ENCODE results near the gene PLA2G12A. TPM values are rescaled to one million over a fixed set of nuclear protein-coding genes. Genes with fewer than 3 reads are reported as not detected.

Gene PLA2G12A
- polyA plus RNA-seq, 1 donor: 17.5 TPM

DNA sequence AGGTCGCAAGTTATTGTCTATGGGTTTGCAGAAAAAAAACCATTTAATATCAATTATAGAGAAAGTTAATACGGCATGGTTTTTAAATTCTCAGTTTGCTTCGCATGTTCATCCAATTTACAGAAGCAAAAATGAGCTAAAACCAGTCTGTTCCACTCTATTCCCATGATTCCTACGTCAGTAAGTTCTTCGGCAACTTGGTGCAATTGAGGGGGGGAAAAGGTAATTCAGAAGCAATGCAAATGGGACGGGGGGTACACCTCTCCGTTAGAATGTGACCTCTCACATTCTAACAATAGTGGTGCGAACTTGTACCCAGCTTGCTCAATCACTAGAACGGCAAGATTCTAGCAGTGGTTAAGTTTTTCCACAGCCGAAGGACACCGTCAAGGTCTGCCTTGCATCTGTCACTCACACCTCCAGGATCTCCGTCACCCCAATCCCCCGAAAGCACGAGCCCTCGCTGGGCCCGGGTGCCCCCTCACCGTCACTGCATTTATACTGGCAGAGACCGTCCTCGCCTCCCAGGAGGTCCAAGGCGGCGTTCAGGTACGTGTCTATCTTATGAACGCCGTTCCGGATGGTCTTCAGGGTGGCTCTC, 653 bp downstream of the PLA2G12A start:
- DNase-seq (ENCODE audit: low read depth): no peak

DNA sequence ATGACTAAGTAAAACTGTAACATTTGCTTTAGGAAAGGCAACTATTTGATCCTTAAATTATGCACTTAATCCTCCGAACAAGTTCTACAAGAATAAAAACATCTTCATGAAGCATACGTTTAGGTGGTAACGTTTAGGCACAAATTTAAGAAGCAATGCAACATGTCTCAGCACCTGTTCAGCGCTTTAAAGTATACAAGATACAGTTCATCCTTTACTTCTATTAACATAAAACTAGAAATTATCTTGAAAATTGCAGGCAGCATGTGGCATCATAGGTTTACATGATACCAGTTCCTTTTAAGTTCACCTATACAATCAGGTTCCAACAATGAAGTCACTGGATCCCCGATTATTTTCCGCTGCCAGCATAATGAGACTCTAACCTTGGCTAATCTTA, 1.5 kb downstream of the PLA2G12A start:
- no peak for DNase-seq (ENCODE audit: low read depth)

DNA sequence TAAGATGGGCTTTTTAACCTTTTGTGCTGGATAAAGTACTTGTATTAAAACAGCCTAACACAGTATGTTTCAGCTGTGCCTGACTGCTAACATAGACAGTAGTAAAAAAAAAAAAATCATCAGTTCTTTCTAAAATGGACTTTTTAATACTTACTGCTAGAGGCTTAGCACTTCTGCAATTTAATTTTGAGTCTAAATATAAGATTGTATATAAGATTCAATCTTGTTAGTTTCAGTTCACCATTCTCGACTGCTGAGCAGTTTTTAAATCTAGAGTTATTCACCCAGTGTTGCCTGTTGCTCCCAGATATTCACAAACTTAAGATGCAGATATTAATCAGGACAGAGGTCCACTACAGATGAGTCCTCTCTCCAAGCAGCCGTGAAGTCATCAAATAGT, 6.8 kb downstream of the PLA2G12A start:
- no peak for DNase-seq (ENCODE audit: low read depth)

DNA sequence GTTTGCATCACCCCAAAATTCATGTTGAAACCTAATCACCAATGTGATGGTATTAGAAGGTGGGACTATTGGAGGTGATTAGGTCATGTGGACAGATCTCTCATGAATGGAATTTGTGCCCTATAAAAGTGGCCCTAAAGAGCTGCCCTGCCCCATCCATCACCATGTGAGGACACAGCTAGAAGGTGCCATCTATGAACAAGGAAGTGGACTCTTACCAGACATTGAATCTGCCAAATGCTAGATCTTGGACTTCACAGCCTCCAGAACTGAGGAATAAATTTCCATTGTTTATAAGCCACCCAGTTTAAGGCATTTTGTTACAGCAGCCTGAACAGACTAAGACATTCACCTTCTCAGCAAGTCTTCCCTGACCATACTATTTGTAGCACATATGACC, 7.5 kb downstream of the PLA2G12A start:
- DNase-seq (ENCODE audit: low read depth): no peak

DNA sequence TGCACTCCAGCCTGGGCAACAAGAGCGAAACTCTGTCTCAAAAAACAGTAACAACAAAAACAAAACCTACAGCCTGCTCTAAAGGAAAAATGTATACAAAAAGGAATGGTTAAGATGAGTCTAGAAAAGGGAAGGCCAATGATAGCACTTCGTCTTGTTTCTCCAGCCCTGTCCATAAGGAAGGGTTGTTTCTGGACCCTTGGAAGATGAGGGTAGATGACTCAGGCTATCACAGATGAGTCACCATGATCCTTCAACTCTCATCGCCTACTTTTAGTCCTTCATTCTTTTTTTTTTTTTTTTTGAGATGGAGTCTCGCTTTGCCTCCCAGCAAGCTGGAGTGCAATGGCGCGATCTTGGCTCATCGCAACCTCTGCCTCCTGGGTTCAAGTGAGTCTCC, 8.8 kb downstream of the PLA2G12A start:
- DNase-seq (ENCODE audit: low read depth): no peak

DNA sequence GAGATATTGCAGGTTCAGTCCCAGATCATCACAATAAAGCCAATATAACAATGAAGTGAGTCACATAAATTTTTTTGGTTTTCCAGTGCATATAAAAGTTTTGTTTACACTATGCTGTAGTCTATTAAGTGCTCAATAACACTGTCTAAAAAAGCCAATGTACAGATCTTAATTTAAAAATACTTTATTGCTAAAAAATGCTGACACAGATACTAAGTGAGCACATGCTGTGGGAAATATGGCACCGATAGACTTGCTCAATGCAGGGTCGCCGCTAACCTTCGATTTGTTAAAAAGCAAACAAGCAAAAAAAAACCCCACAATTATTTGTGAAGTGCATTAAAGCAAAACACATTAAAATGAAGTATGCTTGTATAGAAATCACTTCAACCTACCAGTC, 10.3 kb downstream of the PLA2G12A start:
- DNase-seq (ENCODE audit: low read depth): no peak

DNA sequence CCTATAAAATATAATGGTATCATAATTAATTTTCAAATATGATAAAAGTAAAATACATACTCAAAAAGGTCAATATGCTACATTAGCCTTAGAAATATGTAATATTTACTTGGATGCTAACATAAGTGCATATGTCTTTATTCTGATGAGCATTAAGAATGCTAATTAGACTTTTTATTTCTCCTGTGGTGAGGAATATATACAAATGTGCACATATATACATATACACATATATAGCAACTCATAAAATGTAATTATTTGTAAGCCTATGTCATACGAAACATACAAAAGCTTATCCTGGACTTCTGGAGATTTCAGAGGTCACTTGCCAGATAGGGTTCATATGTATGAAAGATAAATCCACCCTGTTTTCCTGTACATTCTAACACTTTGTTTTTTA, 11.1 kb downstream of the PLA2G12A start:
- no peak for DNase-seq (ENCODE audit: low read depth)

DNA sequence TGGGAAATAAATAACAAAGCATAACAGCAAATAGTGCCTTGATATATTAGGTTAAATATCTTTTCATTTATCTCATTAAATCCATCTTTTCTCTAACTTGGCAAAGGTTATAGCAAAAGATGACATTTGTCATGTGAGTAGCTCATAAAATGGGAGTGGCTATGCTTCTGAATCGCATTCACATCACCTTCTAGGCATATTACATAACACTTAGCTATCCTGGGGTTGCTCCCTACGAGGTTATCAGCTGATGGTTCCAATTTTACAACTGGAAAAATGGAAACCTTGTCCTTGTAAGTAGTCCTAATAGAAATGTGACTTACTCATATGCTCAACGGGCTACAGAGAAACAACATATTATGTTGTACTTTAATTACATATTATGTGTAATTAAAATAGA, 16.4 kb downstream of the PLA2G12A start:
- DNase-seq (ENCODE audit: low read depth): no peak

DNA sequence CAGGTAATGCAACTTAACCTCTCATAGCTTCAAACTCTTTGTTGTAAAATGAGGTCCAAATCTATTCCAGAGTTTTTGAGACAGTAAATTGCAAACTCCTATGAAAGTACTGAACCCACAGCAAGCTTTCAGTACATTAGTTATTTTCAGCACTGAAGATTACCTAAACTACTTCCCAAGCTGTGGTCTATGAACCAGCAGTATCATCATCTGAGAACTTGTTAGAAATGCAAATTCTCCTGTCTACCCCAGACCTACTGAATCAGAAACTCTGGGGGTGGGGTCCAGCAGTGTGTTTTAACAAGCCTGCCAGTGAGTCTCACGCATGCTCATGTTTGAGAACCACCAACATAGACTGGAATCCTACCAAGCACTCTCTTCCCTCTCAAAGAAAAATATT, 20.9 kb downstream of the PLA2G12A start:
- DNase-seq (ENCODE audit: low read depth): no peak

DNA sequence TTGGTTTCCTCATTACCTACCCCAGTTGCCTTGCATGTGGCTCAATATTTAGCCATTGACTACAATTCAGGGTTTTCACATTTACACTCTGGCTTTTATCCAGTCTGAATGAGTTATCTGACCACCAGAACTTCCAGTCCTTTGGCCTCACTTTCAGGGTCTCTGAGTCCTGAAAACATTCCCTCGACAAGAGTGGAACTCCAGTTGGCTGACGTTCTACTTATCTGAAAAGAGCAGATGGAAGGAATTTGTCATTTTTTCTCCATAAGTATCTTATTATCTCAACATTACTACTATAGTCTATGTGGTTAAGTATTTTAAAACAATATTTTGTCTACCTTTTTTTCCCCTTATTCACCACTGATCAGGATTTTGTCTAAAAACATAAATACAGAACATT, 21.4 kb downstream of the PLA2G12A start:
- DNase-seq (ENCODE audit: low read depth): no peak

DNA sequence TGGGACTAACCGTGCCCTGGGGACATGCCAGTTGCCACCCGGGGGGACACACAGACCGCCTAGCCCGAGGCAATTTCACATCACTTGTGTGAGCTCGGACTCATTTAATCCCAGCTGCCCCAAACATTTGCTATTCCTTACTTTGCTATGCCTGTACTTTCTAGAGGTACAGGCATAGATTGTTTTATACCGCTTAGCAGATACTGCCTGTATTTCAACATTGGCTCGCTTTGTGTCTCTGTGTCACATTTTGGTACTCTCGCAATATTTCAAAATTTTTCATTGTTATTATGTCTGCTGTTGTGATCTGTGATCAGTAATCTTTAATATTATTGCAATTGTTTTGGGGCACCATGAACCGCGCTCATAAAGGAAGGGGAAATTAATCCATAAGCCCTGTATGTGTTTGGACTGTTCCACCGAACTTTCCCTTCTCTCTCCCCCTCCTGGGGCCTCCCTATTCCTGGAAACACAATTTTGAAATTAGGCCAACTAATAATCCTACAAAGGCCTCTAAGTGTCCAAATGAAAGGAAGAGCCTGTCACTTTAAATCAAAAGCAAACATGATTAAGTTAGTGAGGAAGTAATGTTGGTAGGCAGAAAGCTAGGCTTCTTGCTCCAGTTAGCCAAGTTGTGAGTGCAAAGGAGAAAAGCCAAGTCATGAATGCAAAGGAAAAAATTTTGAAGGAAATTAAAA, 26.1 kb downstream of the PLA2G12A start:
- DNase-seq (ENCODE audit: low read depth): no peak

DNA sequence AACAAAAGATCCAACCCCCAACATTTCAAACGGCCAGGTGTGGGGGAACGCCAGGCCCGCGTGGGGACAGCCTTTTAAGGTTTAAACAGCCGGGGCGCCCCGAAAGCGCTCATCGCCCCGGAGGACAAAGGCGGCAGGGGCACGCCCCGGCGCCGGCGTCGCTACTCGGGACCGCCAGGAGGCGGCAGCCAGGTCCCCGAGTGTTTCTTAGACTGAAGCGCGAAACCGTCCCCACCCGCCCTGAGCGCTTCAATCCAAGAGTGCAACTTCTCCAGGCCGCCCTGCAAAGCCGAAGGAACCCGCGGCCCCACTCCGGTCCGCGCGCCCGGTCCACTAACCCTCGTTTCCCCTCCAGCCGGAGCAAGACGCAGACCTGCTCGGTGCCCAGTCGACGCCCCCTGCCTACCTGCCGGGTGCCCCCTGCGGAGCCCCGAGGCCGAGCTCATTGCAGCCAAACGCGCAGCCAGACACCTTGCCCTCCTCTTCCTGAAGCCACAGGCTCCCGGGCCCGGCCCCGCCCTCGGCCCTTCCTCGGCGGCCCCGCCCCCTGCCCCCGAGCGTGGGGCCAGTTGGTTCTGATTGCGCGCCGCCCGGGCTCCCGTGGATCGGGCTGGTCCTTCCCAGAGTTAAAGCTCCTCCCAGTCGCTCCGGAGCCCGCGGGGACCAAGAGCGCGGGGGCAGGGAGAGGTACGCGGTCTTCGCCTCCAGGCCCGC, 26.8 kb downstream of the PLA2G12A start, which contains the start of gene CASP6:
CASP6 (minus strand) TSS at position 496 of the 714 bp plus-strand sequence; CDS start at position 446, 50 bp downstream.
- peak; percentile 40 for DNase-seq (ENCODE audit: low read depth)

DNA sequence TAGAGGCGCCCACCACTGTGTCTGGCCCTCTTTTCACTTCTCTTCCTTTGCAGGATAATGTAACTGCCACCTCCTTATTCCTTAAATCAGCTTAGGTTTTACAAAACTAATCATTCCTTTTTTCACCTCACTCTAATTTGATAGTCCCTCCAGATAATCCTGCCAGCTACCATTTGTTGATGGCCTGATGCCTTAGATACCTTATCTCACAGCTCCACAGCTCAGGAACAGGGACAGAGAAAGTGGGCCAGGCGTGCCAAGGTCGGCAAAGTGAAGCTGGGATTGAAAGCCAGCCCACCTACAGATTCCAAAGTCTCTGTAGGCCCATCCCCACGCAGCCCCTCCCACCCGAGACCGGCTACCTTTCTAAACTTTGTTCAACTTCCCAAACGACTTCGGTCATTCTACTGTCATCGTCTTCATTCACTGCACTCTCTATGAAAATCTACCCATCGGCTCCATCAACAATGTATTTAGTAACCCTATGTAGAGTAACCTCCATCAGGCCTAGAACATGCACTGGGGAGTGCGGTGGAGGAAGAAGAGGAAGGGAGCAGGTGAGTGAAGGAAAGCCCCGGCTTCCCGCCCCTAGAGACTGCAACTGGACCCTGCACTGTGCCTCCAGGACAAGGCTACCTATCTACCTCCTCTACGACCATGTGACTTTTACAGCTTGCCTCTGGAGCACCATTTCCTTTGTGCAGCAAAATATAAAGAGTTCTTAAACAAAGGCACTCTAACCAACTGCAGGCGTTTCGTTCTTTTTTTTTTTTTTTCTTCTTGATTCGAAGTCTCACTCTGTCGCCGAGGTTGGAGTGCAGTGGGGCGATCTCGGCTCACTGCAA, 28.1 kb downstream of the PLA2G12A start:
- DNase-seq (ENCODE audit: low read depth): no peak

DNA sequence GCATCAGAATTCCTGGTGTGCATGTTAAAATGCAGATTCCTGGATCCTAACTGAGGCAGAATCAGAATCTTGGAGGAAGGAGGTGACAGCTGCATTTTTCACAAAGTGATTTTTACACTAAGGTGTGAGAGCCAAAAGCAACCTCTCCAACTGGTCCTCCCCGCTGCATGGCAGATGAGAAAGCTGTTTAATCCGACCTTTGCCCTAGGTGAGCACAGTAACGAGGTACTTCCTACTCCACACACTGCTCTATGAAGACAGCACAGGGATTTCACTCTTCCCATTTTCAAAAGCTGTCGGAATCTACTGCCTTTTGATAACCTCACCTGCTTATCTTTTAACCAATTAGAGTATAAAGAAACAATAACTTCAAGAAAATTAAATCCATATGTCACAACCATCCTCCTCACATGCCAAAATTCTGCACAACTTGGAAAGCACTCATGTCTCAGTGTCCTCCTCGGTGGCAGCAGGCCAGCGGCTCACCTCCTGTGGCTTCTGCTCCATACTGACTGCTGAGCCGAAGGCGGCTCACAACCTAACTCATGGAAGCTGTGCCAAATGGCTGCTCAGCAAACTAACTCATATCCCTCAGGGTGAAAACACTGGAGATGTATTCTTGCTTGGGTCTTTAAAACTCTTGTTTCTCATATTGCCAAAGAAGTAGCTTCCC, 30.2 kb downstream of the PLA2G12A start:
- DNase-seq (ENCODE audit: low read depth): no peak

DNA sequence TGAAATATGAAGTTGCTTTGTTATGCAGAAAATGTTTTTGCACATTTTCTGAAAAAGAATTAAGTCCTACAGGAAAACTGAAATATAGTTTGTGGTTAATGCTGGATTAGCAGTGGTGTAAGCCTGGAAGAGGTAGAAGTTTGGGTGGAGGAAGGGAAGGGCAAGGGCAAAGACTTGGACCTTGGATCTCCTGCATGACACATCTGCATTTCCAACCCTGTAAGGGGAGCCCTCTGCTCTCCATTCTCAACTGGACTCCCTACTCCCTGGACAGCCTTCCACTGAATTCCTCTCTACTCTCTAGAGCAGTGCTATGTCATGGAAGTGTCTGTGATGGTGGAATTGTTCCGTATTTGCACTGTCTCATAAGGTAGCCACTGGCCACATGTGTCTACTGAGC, 31.2 kb downstream of the PLA2G12A start:
- DNase-seq (ENCODE audit: low read depth): no peak

DNA sequence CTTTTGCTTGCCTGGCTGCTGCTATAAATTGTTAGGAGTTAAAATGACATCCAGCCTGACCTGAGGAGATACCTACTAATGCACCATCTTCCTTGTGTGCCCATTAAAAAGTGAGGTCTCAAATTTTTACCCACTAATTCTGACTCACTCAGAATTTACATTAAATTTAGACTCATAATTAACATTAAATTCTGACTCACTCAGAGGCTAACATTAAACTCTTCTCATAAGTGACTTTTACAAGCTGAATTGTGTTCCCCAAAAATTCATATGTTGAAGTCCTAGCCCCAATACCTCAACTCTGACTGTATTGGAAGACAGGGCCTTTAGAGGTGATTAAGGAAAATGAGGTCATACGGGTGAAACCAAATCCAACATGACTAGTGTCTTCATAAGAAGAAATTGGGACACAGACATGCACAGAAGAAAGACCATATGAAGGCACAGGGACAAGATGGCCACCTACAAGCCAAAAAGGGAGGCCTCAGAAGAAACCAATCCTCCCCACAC, 38.4 kb downstream of the PLA2G12A start:
- no peak for DNase-seq (ENCODE audit: low read depth)

DNA sequence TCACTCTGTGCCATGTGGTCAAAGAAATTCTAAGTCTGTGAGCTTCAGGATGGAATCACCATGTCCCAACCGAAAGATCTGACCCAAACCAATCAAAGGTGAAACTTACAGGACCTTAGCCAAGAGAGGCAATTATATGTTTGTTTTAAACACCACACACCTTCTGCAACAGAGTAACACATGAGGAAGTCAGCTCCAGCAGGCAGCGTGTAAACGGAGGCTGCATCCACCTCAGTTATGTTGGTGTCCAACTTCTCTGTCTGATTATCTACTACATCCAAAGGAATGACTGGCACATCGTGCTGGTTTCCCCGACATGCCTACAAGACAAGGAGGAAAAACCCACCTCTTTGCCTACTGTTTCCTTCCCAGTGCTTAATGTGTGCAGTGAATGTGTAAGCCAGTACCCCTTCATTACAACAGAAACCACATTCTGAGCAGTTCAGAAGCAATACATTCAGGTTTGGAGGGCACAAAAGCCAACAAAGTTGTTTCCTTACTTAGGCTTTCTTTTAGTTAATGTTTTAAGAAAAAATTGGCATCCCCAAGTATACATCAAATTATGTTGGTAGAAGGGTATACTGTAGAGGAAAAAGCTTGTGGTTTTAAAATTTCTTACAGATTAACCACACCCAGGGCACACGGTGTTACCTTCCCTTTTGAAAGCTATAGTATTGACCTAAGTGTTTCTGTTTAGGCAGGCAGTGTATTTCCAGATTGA, 39.0 kb downstream of the PLA2G12A start:
- no peak for DNase-seq (ENCODE audit: low read depth)

DNA sequence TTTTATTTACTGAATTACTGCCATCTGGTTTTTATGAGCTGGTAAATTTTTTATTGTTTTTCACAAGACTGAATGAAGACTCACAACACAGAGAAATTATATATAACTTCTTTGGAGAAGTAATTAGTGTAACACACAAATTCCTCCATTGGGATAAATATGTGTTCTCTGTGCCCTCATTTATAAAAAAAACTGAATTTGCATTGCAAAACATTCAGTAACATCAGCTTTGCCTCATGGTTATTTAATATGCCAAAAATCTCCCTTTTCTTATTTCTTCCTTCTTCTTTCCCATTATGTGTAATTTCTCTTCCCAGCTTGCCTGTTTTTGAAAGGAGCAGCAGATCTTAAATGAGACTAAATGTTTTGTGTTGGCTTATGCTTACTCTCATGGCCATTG, 45.1 kb downstream of the PLA2G12A start:
- DNase-seq (ENCODE audit: low read depth): no peak

DNA sequence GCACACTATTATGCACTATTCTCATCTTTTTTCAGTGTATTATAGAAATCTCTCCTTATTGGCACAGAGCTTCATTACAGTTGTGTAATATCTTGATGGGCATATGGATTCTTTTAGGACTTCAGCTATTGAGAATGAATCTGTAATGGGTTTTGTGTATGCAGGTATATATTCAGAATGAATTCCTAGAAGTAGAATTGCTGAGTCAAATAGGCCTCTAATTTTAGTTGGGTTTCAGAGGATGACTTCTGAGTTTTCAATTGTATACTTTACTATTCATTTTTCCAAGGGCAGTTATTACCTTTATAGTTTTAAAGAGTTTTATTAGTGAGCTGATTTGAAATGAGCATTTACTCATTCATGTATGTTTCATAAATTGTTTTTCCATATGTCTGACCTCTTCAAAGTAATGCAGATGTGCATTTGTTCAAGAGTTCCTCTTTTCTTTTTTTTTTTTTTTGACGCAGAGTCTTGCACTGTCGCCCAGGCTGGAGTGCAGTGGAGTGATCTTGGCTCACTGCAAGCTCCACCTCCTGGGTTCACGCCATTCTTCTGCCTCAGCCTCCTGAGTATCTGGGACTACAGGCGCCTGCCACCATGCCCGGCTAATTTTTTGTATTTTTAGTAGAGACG, 46.1 kb downstream of the PLA2G12A start:
- no peak for DNase-seq (ENCODE audit: low read depth)

DNA sequence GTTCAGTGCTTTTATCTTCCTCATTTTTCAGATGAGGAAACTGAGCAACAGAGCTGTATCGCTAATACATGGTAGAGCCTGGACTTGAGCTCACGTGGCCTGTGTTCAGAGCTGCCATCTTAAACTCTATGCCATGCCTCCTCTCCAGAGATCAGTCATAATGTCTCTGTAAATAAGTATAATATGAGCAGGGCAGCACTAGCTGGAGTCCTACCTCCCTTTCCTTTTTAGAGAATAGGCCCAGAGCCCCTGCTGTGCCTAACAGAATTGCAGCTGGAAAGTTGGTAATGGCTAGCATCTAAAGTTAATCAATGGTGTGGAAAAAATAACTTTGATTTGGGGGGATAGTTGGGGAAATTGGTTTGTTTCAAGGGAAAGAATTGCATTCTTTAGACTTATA, 47.0 kb downstream of the PLA2G12A start:
- DNase-seq (ENCODE audit: low read depth): no peak
